Activated CD8-positive, alpha-beta memory T cell treated with anti-CD3 and anti-CD28 coated beads for 48 hours (primary cell): ENCODE data around the gene CFAP119.
"Not testable (repeated sequence)": the region's sequence is repeated elsewhere in the genome, so short reads cannot be mapped to it uniquely, and the experiment has no call there.

Experiments used
- DNase-seq, 3 experiments: peaks; one replicate each; pipeline ENCODE4 v3.0.0-alpha.2; 2020; ENCODE audit warnings: low read depth in 2 of 3, low spot score in 2 of 3

Gene CFAP119

GRCh38 chr16:30761928-30762902, at the start of gene CFAP119, which contains the start of gene RNF40:
CFAP119 (minus strand) TSS chr16:30762062; CDS start chr16:30761748, 314 bp downstream.
RNF40 (plus strand) TSS chr16:30762322; CDS start chr16:30762546, 224 bp downstream.
- peak; percentile 70 to 90 (median 80) for DNase-seq

- DNase-seq: not testable (repeated sequence)
Observed at GRCh38 chr16:30809675-30810074, 47.8 kb upstream of the CFAP119 start.

- not testable (repeated sequence) for DNase-seq
Observed at GRCh38 chr16:30808890-30809426, 47.1 kb upstream of the CFAP119 start.

GRCh38 chr16:30808146-30808545, 46.3 kb upstream of the CFAP119 start:
- no peak for DNase-seq

- DNase-seq: peak in 2 of 3 experiments; percentile 19 to 48
Observed at GRCh38 chr16:30805370-30806169, 43.7 kb upstream of the CFAP119 start.

- no peak for DNase-seq
Observed at GRCh38 chr16:30805056-30805369, 43.2 kb upstream of the CFAP119 start.

GRCh38 chr16:30802936-30803335, 41.1 kb upstream of the CFAP119 start:
- no peak for DNase-seq

GRCh38 chr16:30797670-30798309, 35.9 kb upstream of the CFAP119 start:
- no peak for DNase-seq

GRCh38 chr16:30794634-30795033, 32.8 kb upstream of the CFAP119 start:
- no peak for DNase-seq

- no peak for DNase-seq
Observed at GRCh38 chr16:30793508-30794069, 31.7 kb upstream of the CFAP119 start.

GRCh38 chr16:30787613-30788378, 25.9 kb upstream of the CFAP119 start:
- no peak for DNase-seq

- peak in 1 of 3 experiments; percentile 29 for DNase-seq
Observed at GRCh38 chr16:30786936-30787612, 25.2 kb upstream of the CFAP119 start, which contains the start of gene ZNF629. ZNF629 (minus strand) TSS chr16:30787205; CDS start chr16:30784482, 2,723 bp downstream.

- no peak for DNase-seq
Observed at GRCh38 chr16:30786115-30786935, 24.5 kb upstream of the CFAP119 start.

- no peak for DNase-seq
Observed at GRCh38 chr16:30785126-30786106, 23.6 kb upstream of the CFAP119 start.

GRCh38 chr16:30784215-30784614, 22.4 kb upstream of the CFAP119 start:
- DNase-seq: no peak

- DNase-seq: no peak
Observed at GRCh38 chr16:30783280-30784109, 21.6 kb upstream of the CFAP119 start.
